H1 (cell line): Measurements from ENCODE around the gene CASKIN2. TPM values are rescaled to one million over a fixed set of nuclear protein-coding genes. Genes with fewer than 3 reads are reported as not detected.

ENCODE experiments used
- CTCF ChIA-PET: fragments of 300-600 bp; sonication (Branson Sonifier 250); formaldehyde crosslinking; loops from one replicate; lab custom pipeline; 2021; ENCODE audit not compliant: partially characterized antibody; lab: Charles Lee
- POLR2A ChIA-PET: fragments of 300-600 bp; sonication (Branson Sonifier 250); formaldehyde crosslinking; loops from one replicate; lab custom pipeline; 2021; ENCODE audit warnings: inconsistent platforms; ENCODE audit not compliant: partially characterized antibody; lab: Charles Lee
- DNase-seq, 2 experiments: peaks; one replicate each; pipeline versions ENCODE4 v3.0.0 to v3.0.0-alpha.2; 2010 to 2022; ENCODE audit warnings: low spot score in 2 of 2, low read depth in 1 of 2, mixed read lengths in 1 of 2
- FAIRE-seq: peaks from 2 replicates; lab custom pipeline; 2011; peaks lifted over from hg19 to GRCh38; lab: Jason Lieb, UNC
- H2AFZ ChIP-seq: 2 replicates; pipeline ENCODE4 v1.8.1; 2012; ENCODE audit warnings: low read length, inconsistent platforms
- H2AK5ac ChIP-seq: 2 replicates; pipeline ENCODE4 v1.6.1; 2013; ENCODE audit warnings: low read depth, low read length
- H2BK120ac ChIP-seq: replicated peaks from 2 replicates; pipeline ENCODE3; 2013; ENCODE audit warnings: low read depth, low read length, inconsistent platforms
- H2BK12ac ChIP-seq: 2 replicates; pipeline ENCODE4 v1.6.1; 2013; ENCODE audit warnings: low read depth, low read length
- H2BK15ac ChIP-seq: 2 replicates; pipeline ENCODE4 v1.6.1; 2013; ENCODE audit warnings: low read length
- H2BK20ac ChIP-seq: 2 replicates; pipeline ENCODE4 v1.6.1; 2013; ENCODE audit warnings: low read length
- H2BK5ac ChIP-seq: 2 replicates; pipeline ENCODE4 v1.6.1; 2013; ENCODE audit warnings: low read depth, low read length
- H3K14ac ChIP-seq: 2 replicates; pipeline ENCODE4 v1.6.1; 2013; ENCODE audit warnings: inconsistent platforms; ENCODE audit not compliant: insufficient read length
- H3K18ac ChIP-seq: 2 replicates; pipeline ENCODE4 v1.6.1; 2013; ENCODE audit warnings: low read length; ENCODE audit errors: extremely low read depth
- H3K23ac ChIP-seq: 2 replicates; pipeline ENCODE4 v1.6.1; 2013; ENCODE audit warnings: inconsistent platforms; ENCODE audit not compliant: insufficient read length
- H3K23me2 ChIP-seq: 2 replicates; pipeline ENCODE4 v1.6.1; 2013; ENCODE audit warnings: low read depth, low read length
- H3K27ac ChIP-seq: 2 replicates; pipeline ENCODE4 v1.6.1; 2011; ENCODE audit warnings: low read depth, low read length, inconsistent platforms
- H3K27me3 ChIP-seq, 4 experiments: replicated peaks in 1 of 4; 1 replicate in 1 of 4; 2 replicates in 3 of 4; pipeline versions ENCODE4 v1.6.1 to v1.8.1; 2011 to 2013; ENCODE audit warnings: low read length in 3 of 4, mild to moderate bottlenecking in 3 of 4, inconsistent platforms in 2 of 4, mixed read lengths in 2 of 4, moderate library complexity in 1 of 4; ENCODE audit not compliant: control insufficient read depth in 3 of 4, insufficient read depth in 3 of 4; ENCODE audit errors: extremely low read depth in 1 of 4
- H3K36me3 ChIP-seq, 4 experiments: 2 replicates each; pipeline versions ENCODE4 v1.6.1 to v1.8.1; 2011 to 2013; ENCODE audit warnings: mild to moderate bottlenecking in 4 of 4, low read length in 3 of 4, moderate library complexity in 2 of 4, control low read depth in 1 of 4, inconsistent platforms in 1 of 4; ENCODE audit not compliant: insufficient read depth in 4 of 4, control insufficient read depth in 2 of 4
- H3K4ac ChIP-seq: replicated peaks from 2 replicates; pipeline ENCODE3; 2013; ENCODE audit warnings: low read length, low read depth, mixed read lengths, inconsistent platforms; ENCODE audit not compliant: insufficient read length
- H3K4me1 ChIP-seq, 4 experiments: replicated peaks in 1 of 4; 1 replicate in 1 of 4; 2 replicates in 3 of 4; pipeline versions ENCODE4 v1.6.1 to v1.8.1; 2011 to 2013; ENCODE audit warnings: low read length in 3 of 4, inconsistent platforms in 2 of 4, mixed read lengths in 1 of 4; ENCODE audit not compliant: insufficient read depth in 4 of 4, control insufficient read depth in 3 of 4
- H3K4me2 ChIP-seq, 2 experiments: 2 replicates each; pipeline versions ENCODE4 v1.6.1 to v1.8.1; 2011 to 2013; ENCODE audit warnings: low read depth in 2 of 2, low read length in 2 of 2, control low read depth in 1 of 2, inconsistent platforms in 1 of 2, mild to moderate bottlenecking in 1 of 2; ENCODE audit not compliant: insufficient read depth in 1 of 2
- H3K4me3 ChIP-seq, 4 experiments: fragments of 200-600, 300-600 bp in 1 of 4; sonication (generic), shearing (Covaris generic), sonication (Bioruptor Twin) in 1 of 4; 2 replicates each; pipeline versions ENCODE4 v1.5.1 to v1.8.1; 2011 to 2016; ENCODE audit warnings: low read length in 4 of 4, low read depth in 3 of 4, control low read depth in 2 of 4, inconsistent platforms in 2 of 4, mild to moderate bottlenecking in 2 of 4, mixed read lengths in 1 of 4, moderate library complexity in 1 of 4; ENCODE audit not compliant: insufficient read depth in 2 of 4; ENCODE audit errors: extremely low read depth in 1 of 4
- H3K56ac ChIP-seq: replicated peaks from 2 replicates; pipeline ENCODE3; 2013; ENCODE audit warnings: low read depth, mild to moderate bottlenecking, mixed read lengths, low read length, inconsistent platforms; ENCODE audit not compliant: insufficient read length
- H3K79me1 ChIP-seq: 2 replicates; pipeline ENCODE4 v1.6.1; 2013; ENCODE audit warnings: low read depth, low read length, control low read depth
- H3K79me2 ChIP-seq, 2 experiments: 2 replicates each; pipeline versions ENCODE4 v1.6.1 to v1.8.1; 2012 to 2013; ENCODE audit warnings: low read length in 2 of 2, mild to moderate bottlenecking in 2 of 2, inconsistent platforms in 1 of 2; ENCODE audit not compliant: insufficient read depth in 2 of 2, control insufficient read depth in 1 of 2
- H3K9ac ChIP-seq, 4 experiments: replicated peaks in 1 of 4; 1 replicate in 1 of 4; 2 replicates in 3 of 4; pipeline versions ENCODE4 v1.6.1 to v1.8.1; 2011 to 2013; ENCODE audit warnings: low read depth in 3 of 4, low read length in 3 of 4, control low read depth in 2 of 4, mild to moderate bottlenecking in 2 of 4, moderate library complexity in 2 of 4, inconsistent platforms in 1 of 4; ENCODE audit errors: extremely low read depth in 1 of 4
- H3K9me3 ChIP-seq, 2 experiments: 2 replicates each; pipeline versions ENCODE4 v1.6.1 to v1.8.1; 2012 to 2013; ENCODE audit warnings: mild to moderate bottlenecking in 2 of 2, moderate library complexity in 2 of 2, control low read depth in 1 of 2, inconsistent platforms in 1 of 2, low read depth in 1 of 2, low read length in 1 of 2, mixed read lengths in 1 of 2; ENCODE audit not compliant: insufficient read depth in 2 of 2
- H4K20me1 ChIP-seq, 2 experiments: replicated peaks in 1 of 2; 2 replicates each; pipeline versions ENCODE3 to v1.8.1; 2011 to 2013; ENCODE audit warnings: inconsistent platforms in 2 of 2, low read length in 2 of 2, mild to moderate bottlenecking in 1 of 2; ENCODE audit not compliant: insufficient read depth in 2 of 2, control insufficient read depth in 1 of 2
- H4K5ac ChIP-seq: 2 replicates; pipeline ENCODE4 v1.6.1; 2013; ENCODE audit warnings: low read length, low read depth, mixed read lengths, inconsistent platforms; ENCODE audit not compliant: insufficient read length
- H4K8ac ChIP-seq: 2 replicates; pipeline ENCODE4 v1.8.0; 2013; ENCODE audit warnings: mild to moderate bottlenecking, moderate library complexity, low read length, inconsistent platforms; ENCODE audit not compliant: insufficient read depth; ENCODE audit errors: extremely low read depth
- H4K91ac ChIP-seq: replicated peaks from 2 replicates; pipeline ENCODE3; 2013; ENCODE audit warnings: low read length, mixed read lengths, inconsistent platforms; ENCODE audit not compliant: insufficient read length
- BRCA1 ChIP-seq: IDR thresholded peaks from 2 replicates; pipeline ENCODE4 v1.6.1; 2012; ENCODE audit warnings: low read depth, low read length, improper control_type of control experiment
- CHD1 ChIP-seq: IDR thresholded peaks from 2 replicates; pipeline ENCODE4 v1.6.1; 2012; ENCODE audit warnings: low read depth, low read length, improper control_type of control experiment
- EGR1 ChIP-seq: IDR thresholded peaks from 2 replicates; pipeline ENCODE4 v1.6.1; 2011; ENCODE audit warnings: low read depth, low read length, borderline replicate concordance
- JUND ChIP-seq: IDR thresholded peaks from 2 replicates; pipeline ENCODE4 v1.6.1; 2011; ENCODE audit warnings: mild to moderate bottlenecking, improper control_type of control experiment, low read length
- KDM5A ChIP-seq: fragments of 200-600 bp; IDR thresholded peaks from 2 replicates; pipeline ENCODE4 v1.7.1; 2012; ENCODE audit warnings: mild to moderate bottlenecking, low read length, inconsistent platforms, mixed read lengths
- NANOG ChIP-seq: IDR thresholded peaks from 2 replicates; pipeline ENCODE4 v1.6.1; 2011; ENCODE audit warnings: low read length, low read depth, mild to moderate bottlenecking, inconsistent platforms; ENCODE audit not compliant: insufficient read depth, poor library complexity, severe bottlenecking
- PHF8 ChIP-seq: fragments of 200-600 bp; sonication (generic); conservative IDR thresholded peaks from 2 replicates; pipeline ENCODE4 v1.7.1; 2012; ENCODE audit warnings: low read depth, mild to moderate bottlenecking, inconsistent platforms, low read length, moderate library complexity
- POLR2A ChIP-seq, 2 experiments: IDR thresholded peaks; 1 replicate in 1 of 2; 2 replicates in 1 of 2; pipeline ENCODE4 v1.6.1; 2011; ENCODE audit warnings: low read depth in 2 of 2, low read length in 2 of 2, mild to moderate bottlenecking in 2 of 2; ENCODE audit errors: control extremely low read depth in 1 of 2
- RAD21 ChIP-seq, 2 experiments: IDR thresholded peaks in 1 of 2; conservative IDR thresholded peaks in 1 of 2; 2 replicates each; pipeline ENCODE4 v1.6.1; 2011; ENCODE audit warnings: low read depth in 2 of 2, low read length in 2 of 2, improper control_type of control experiment in 1 of 2, inconsistent platforms in 1 of 2, mild to moderate bottlenecking in 1 of 2, moderate library complexity in 1 of 2
- TCF12 ChIP-seq: IDR thresholded peaks from 2 replicates; pipeline ENCODE4 v1.6.1; 2011; ENCODE audit warnings: low read depth, mild to moderate bottlenecking, low read length
- ZNF274 ChIP-seq: IDR thresholded peaks from 2 replicates; pipeline ENCODE4 v1.7.0; 2012; ENCODE audit warnings: low read length, borderline replicate concordance; ENCODE audit errors: extremely low read depth
- WGBS, 2 experiments: shearing (Covaris generic) in 1 of 2; methylation state at CpG; one replicate each; pipeline versions ENCODE4 v1.1.6 to v1.1.7; 2013 to 2015; ENCODE audit warnings: low lambda C conversion rate in 2 of 2, mixed read lengths in 2 of 2, inconsistent platforms in 1 of 2, low coverage in 1 of 2, missing lambda C conversion rate in 1 of 2; ENCODE audit not compliant: insufficient replicate concordance in 2 of 2, insufficient coverage in 1 of 2, insufficient read length in 1 of 2; ENCODE audit errors: extremely low coverage in 1 of 2, missing lambda C conversion rate in 1 of 2; 5-methylcytosine and 5-hydroxymethylcytosine counted together
- polyA plus RNA-seq, 7 experiments: library from polyadenylated mRNA; depleted of rRNA in 3 of 7; stranded (reverse) in 5 of 7; unstranded in 2 of 7; fragments of >200 nt in 5 of 7; fragments of 200-250 nt in 2 of 7; gene quantifications; 1 replicate in 5 of 7; 2 replicates in 1 of 7; 4 replicates in 1 of 7; pipeline versions ENCODE4 v1.2.1 to v1.2.3, GENCODE V29; 2011 to 2013; ENCODE audit warnings: missing spikeins in 2 of 7, mixed read lengths in 2 of 7
- total RNA-seq: library from RNA; stranded (reverse); fragmentation: NEBNext Ultra II Directional; extraction: Animal tissue kit (Norgen Biotek cat#: 25700); gene quantifications from 2 replicates; pipeline ENCODE4 v1.2.1, GENCODE V29; 2021

The CASKIN2 gene
- total and polyA plus RNA-seq, 2 of the 8 experiments (the other 6 are each of a cell fraction or from before 2014, with no cell fraction given): 6.7 to 32.3 TPM

DNA sequence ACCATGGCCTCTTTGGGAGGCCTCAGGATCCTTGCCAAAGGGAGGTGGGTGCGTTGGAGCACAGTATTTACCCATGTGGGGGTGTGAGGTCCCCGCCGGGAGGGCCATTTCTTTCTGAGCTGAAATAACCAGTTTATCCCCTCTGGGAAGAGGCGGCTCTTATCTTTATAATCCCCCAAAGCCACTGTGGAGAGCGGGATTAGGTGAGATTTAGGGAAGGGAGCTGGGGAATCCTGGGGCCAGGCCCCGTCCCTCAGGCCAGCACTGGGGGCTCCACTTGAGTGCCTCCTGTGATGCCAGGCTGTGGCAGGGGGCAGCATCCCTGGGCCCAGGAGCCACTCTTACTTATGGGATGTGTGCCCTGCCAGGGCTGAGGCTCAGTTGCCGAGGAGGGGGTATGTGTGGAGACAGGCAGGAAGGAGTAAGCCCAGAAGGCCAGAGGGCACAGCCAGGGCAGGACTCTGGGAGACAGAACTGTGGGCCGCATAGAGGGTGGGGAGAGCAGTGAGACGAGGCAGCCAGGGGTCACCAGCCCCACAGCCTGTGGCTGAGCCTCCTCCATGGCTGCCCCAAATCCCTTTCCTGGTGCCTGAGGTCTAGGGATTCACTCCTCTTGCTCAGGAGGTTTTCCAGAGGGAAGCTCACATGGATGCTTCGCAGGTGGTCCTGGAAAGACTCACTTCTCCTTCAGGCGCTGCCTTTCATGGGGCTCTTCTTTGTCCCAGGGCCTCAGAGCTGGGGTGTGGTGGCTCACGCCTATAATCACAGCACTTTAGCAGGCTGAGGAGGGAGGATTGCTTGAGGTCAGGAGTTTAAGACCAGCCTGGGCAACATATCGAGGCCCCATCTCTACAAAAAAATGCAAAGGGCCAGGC is 33.9 kb downstream of the CASKIN2 start:
- H3K79me2 ChIP-seq: no peaks in the 10 kb centered on the region
- H2BK12ac ChIP-seq: no peak overlapping the region
- no peak overlapping the region for H3K23ac ChIP-seq
- H4K5ac ChIP-seq: no peak overlapping the region
- H3K27ac ChIP-seq: peak overlapping the region; percentile 38; the same call in 1 of the 2 replicates
- no peak overlapping the region for H3K14ac ChIP-seq
- ChIA-PET POLR2A (interaction anchor here (1.2 kb wide), 1 partner anchor 21 kb away, joined by 3 read pairs; no protein-coding TSS in a partner anchor), CTCF (interaction anchor here (1.1 to 5.6 kb wide), 7 partner anchors 15 to 367 kb away, joined by 3 to 31 read pairs (median 5); partner anchors contain the start of gene MIF4GD)
- peaks cover 0 to 3% of the 10 kb centered on the region in 2 experiments for H4K20me1 ChIP-seq
- H2AFZ ChIP-seq: no peak overlapping the region
- peaks cover 0 to 7% (median under 1%) of the 10 kb centered on the region in 4 experiments; a peak in 4 of 7 replicates for H3K4me1 ChIP-seq
- no peak overlapping the region for H2BK15ac ChIP-seq
- H3K4me2 ChIP-seq: no peak overlapping the region
- no peak overlapping the region for H4K91ac ChIP-seq
- H3K36me3 ChIP-seq: 0 out of 8 replicates have a peak, but pooled peaks cover 0 to 4% (median 0%) of the 10 kb centered on the region in 4 experiments
- no peak overlapping the region for H2BK120ac ChIP-seq
- no peak overlapping the region for H3K18ac ChIP-seq
- no peak overlapping the region for H2BK5ac ChIP-seq
- FAIRE-seq (no peak), DNase-seq (no peak)
- H3K79me1 ChIP-seq: no peaks in the 10 kb centered on the region; the same call in 1 of the 2 replicates
- H3K9ac ChIP-seq: no peak overlapping the region
- peak overlapping the region; percentile 86; the same call in 1 of the 2 replicates for H4K8ac ChIP-seq
- H3K9me3 ChIP-seq: no peaks in the 10 kb centered on the region
- no peak overlapping the region for H2AK5ac ChIP-seq
- H3K27me3 ChIP-seq: no peaks in the 10 kb centered on the region
- 92% methylated on average over 13 of the region's 13 CpGs; no CpG with 5 or more reads in 1 of the 2 experiments for WGBS, 2 experiments
- H3K4me3 ChIP-seq: no peak overlapping the region
- no peaks in the 10 kb centered on the region for H3K23me2 ChIP-seq
- H3K4ac ChIP-seq: no peak overlapping the region
- no peak overlapping the region for H2BK20ac ChIP-seq
- no peak overlapping the region for H3K56ac ChIP-seq
- TF ChIP-seq TCF12 (no peak), PHF8 (no peak), POLR2A (IDR thresholded peaks at IDR 0.05; ENCODE audit: control extremely low read depth in 1 of 2, low read depth in 2 of 2, low read length in 2 of 2) (no peak), BRCA1 (no peak), CHD1 (no peak), NANOG (no peak), EGR1 (no peak), RAD21 (IDR thresholded peaks at IDR 0.05 in 1 of 2, conservative IDR thresholded peaks at IDR 0.05 in 1 of 2; ENCODE audit: low read depth in 2 of 2, low read length in 2 of 2) (no peak), ZNF274 (no peak), KDM5A (no peak), JUND (no peak)
